IMR-90 (cell line): ENCODE data around the gene TRMT2A. TPM values are rescaled to one million over a fixed set of nuclear protein-coding genes. Genes with fewer than 3 reads are reported as not detected.

ENCODE experiments used
- ATAC-seq: fragments of 200-7000 bp; cut with Tn5 transposase; 2 replicates; pipeline ENCODE4 v1.9.1; 2020; ENCODE audit warnings: low read depth, mild to moderate bottlenecking, moderate library complexity
- BruUV-seq: library from RNA; stranded (reverse); fragments of 400-500 nt; replicated peaks from 2 replicates; lab custom pipeline; 2021; lab: Mats Ljungman, UMichigan
- CTCF ChIA-PET: fragments of 300-600 bp; formaldehyde crosslinking; extraction: SDS; loops from one replicate; lab custom pipeline; 2021; ENCODE audit warnings: antibody characterized with exemption; lab: Yijun Ruan, JAX
- POLR2A ChIA-PET: fragments of 300-600 bp; sonication (Branson Sonifier 250); formaldehyde crosslinking; loops from one replicate; lab custom pipeline; 2022; ENCODE audit warnings: antibody characterized with exemption; ENCODE audit not compliant: unreplicated experiment; lab: Charles Lee
- DNase-seq: peaks from one replicate; pipeline ENCODE4 v3.0.0; 2013
- H2AFZ ChIP-seq: replicated peaks from 2 replicates; pipeline ENCODE3; 2013; ENCODE audit warnings: low read length, mild to moderate bottlenecking; ENCODE audit not compliant: poor library complexity
- H2AK5ac ChIP-seq: 2 replicates; pipeline ENCODE4 v1.6.1; 2013; ENCODE audit warnings: low read depth, low read length, inconsistent platforms
- H2AK9ac ChIP-seq: replicated peaks from 2 replicates; pipeline ENCODE3; 2013; ENCODE audit warnings: mild to moderate bottlenecking, low read depth, low read length, moderate library complexity; ENCODE audit not compliant: poor library complexity
- H2BK120ac ChIP-seq: 2 replicates; pipeline ENCODE4 v1.6.1; 2013; ENCODE audit warnings: low read depth, low read length, inconsistent platforms
- H2BK15ac ChIP-seq: 3 replicates; pipeline ENCODE4 v1.6.1; 2013; ENCODE audit warnings: low read depth, low read length, inconsistent platforms
- H2BK20ac ChIP-seq: 2 replicates; pipeline ENCODE4 v1.6.1; 2013; ENCODE audit warnings: low read depth, mild to moderate bottlenecking, inconsistent platforms, low read length, moderate library complexity
- H2BK5ac ChIP-seq: 2 replicates; pipeline ENCODE4 v1.6.1; 2013; ENCODE audit warnings: mild to moderate bottlenecking, low read depth, low read length, inconsistent platforms; ENCODE audit not compliant: poor library complexity, severe bottlenecking
- H3K14ac ChIP-seq: replicated peaks from 2 replicates; pipeline ENCODE4 v1.6.1; 2013; ENCODE audit warnings: low read depth, low read length, inconsistent platforms
- H3K18ac ChIP-seq: 2 replicates; pipeline ENCODE4 v1.6.1; 2013; ENCODE audit warnings: low read depth, low read length, control low read depth
- H3K23ac ChIP-seq: 2 replicates; pipeline ENCODE4 v1.6.1; 2013; ENCODE audit warnings: low read depth, low read length, inconsistent platforms
- H3K27ac ChIP-seq: 2 replicates; pipeline ENCODE4 v1.5.1; 2013; ENCODE audit warnings: mild to moderate bottlenecking, control low read depth, low read length; ENCODE audit not compliant: insufficient read depth
- H3K27me3 ChIP-seq: 2 replicates; pipeline ENCODE4 v1.6.1; 2013; ENCODE audit warnings: low read length; ENCODE audit not compliant: control insufficient read depth, insufficient read depth
- H3K36me3 ChIP-seq: 2 replicates; pipeline ENCODE4 v1.6.1; 2013; ENCODE audit warnings: low read length, mixed read lengths; ENCODE audit not compliant: control insufficient read depth, insufficient read depth
- H3K4ac ChIP-seq: 2 replicates; pipeline ENCODE4 v1.6.1; 2013; ENCODE audit warnings: low read depth, low read length, inconsistent platforms
- H3K4me1 ChIP-seq: 2 replicates; pipeline ENCODE4 v1.6.1; 2013; ENCODE audit warnings: low read length, mixed read lengths; ENCODE audit not compliant: control insufficient read depth, insufficient read depth
- H3K4me2 ChIP-seq: 2 replicates; pipeline ENCODE4 v1.6.1; 2013; ENCODE audit warnings: low read depth, mild to moderate bottlenecking, control low read depth, low read length, moderate library complexity
- H3K4me3 ChIP-seq: 2 replicates; pipeline ENCODE4 v1.5.1; 2013; ENCODE audit warnings: low read depth, mild to moderate bottlenecking, control low read depth, low read length, moderate library complexity; ENCODE audit not compliant: insufficient read depth
- H3K56ac ChIP-seq: 2 replicates; pipeline ENCODE4 v1.6.1; 2013; ENCODE audit warnings: low read length, inconsistent platforms; ENCODE audit not compliant: insufficient read depth; ENCODE audit errors: extremely low read depth
- H3K79me1 ChIP-seq, 2 experiments: 2 replicates each; pipeline ENCODE4 v1.6.1; 2013; ENCODE audit warnings: low read length in 2 of 2, inconsistent platforms in 1 of 2, low read depth in 1 of 2
- H3K9ac ChIP-seq: 2 replicates; pipeline ENCODE4 v1.6.1; 2013; ENCODE audit warnings: low read depth, low read length, control low read depth
- H3K9me1 ChIP-seq: 2 replicates; pipeline ENCODE4 v1.6.1; 2013; ENCODE audit warnings: low read length, inconsistent platforms; ENCODE audit not compliant: insufficient read depth
- H3K9me3 ChIP-seq: 2 replicates; pipeline ENCODE4 v1.6.1; 2013; ENCODE audit warnings: low read length; ENCODE audit not compliant: control insufficient read depth, insufficient read depth
- H4K20me1 ChIP-seq: 2 replicates; pipeline ENCODE4 v1.6.1; 2013; ENCODE audit warnings: low read length, inconsistent platforms; ENCODE audit not compliant: insufficient read depth
- H4K5ac ChIP-seq: 2 replicates; pipeline ENCODE4 v1.6.1; 2013; ENCODE audit warnings: mild to moderate bottlenecking, low read depth, low read length, control low read depth
- H4K8ac ChIP-seq, 2 experiments: 2 replicates each; pipeline ENCODE4 v1.6.1; 2013; ENCODE audit warnings: low read depth in 2 of 2, low read length in 2 of 2, control low read depth in 1 of 2, inconsistent platforms in 1 of 2
- H4K91ac ChIP-seq: 2 replicates; pipeline ENCODE4 v1.6.1; 2013; ENCODE audit warnings: low read depth, low read length, inconsistent platforms; ENCODE audit not compliant: insufficient read depth
- BHLHE40 ChIP-seq: fragments of 150-350 bp; IDR thresholded peaks from 2 replicates; pipeline ENCODE4 v1.6.1; 2016; ENCODE audit warnings: mild to moderate bottlenecking, low read depth, low read length
- CEBPB ChIP-seq: IDR thresholded peaks from 2 replicates; pipeline ENCODE4 v1.6.1; 2012; ENCODE audit warnings: low read depth, low read length, improper control_type of control experiment
- CHD1 ChIP-seq: IDR thresholded peaks from 2 replicates; pipeline ENCODE4 v1.6.1; 2012; ENCODE audit warnings: low read depth, low read length, improper control_type of control experiment
- MAFK ChIP-seq: IDR thresholded peaks from 2 replicates; pipeline ENCODE4 v1.6.1; 2012; ENCODE audit warnings: low read depth, low read length, improper control_type of control experiment
- MAZ ChIP-seq: IDR thresholded peaks from 2 replicates; pipeline ENCODE4 v1.6.1; 2012; ENCODE audit warnings: low read depth, mild to moderate bottlenecking, low read length, improper control_type of control experiment, moderate library complexity, borderline replicate concordance
- MXI1 ChIP-seq: IDR thresholded peaks from 2 replicates; pipeline ENCODE4 v1.6.1; 2012; ENCODE audit warnings: low read depth, mild to moderate bottlenecking, low read length, moderate library complexity, borderline replicate concordance
- NFE2L2 ChIP-seq: fragments of 150-350 bp; IDR thresholded peaks from 2 replicates; pipeline ENCODE4 v1.6.1; 2016; ENCODE audit warnings: low read depth, mild to moderate bottlenecking, low read length
- POLR2A ChIP-seq: IDR thresholded peaks from 2 replicates; pipeline ENCODE4 v1.6.1; 2012; ENCODE audit warnings: mild to moderate bottlenecking, low read depth, low read length
- RAD21 ChIP-seq: IDR thresholded peaks from 2 replicates; pipeline ENCODE4 v1.6.1; 2012; ENCODE audit warnings: low read length, improper control_type of control experiment
- RCOR1 ChIP-seq: IDR thresholded peaks from 2 replicates; pipeline ENCODE4 v1.6.1; 2012; ENCODE audit warnings: mild to moderate bottlenecking, low read length, improper control_type of control experiment; ENCODE audit not compliant: insufficient replicate concordance
- RFX5 ChIP-seq: IDR thresholded peaks from 2 replicates; pipeline ENCODE4 v1.8.0; 2012; ENCODE audit warnings: low read depth, mild to moderate bottlenecking, low read length, moderate library complexity
- SMC3 ChIP-seq: fragments of 150-350 bp; IDR thresholded peaks from 2 replicates; pipeline ENCODE4 v1.6.1; 2016; ENCODE audit warnings: low read depth, mild to moderate bottlenecking, antibody characterized with exemption, low read length, moderate library complexity
- USF2 ChIP-seq: fragments of 150-350 bp; IDR thresholded peaks from 2 replicates; pipeline ENCODE4 v1.6.1; 2017; ENCODE audit warnings: mild to moderate bottlenecking, antibody characterized with exemption, low read length, low read depth
- WGBS, 2 experiments: methylation state at CpG; one replicate each; pipeline versions ENCODE4 v1.1.5 to v1.1.7; 2013; ENCODE audit warnings: missing lambda C conversion rate in 2 of 2; ENCODE audit not compliant: insufficient read length in 1 of 2; ENCODE audit errors: extremely low coverage in 2 of 2; 5-methylcytosine and 5-hydroxymethylcytosine counted together
- dilution Hi-C: fragments of 300-500 bp; cut with HindIII; formaldehyde crosslinking; loops from one replicate; pipeline ENCODE4 v1.14.3; 2018; ENCODE audit warnings: low sequenced_read_pairs; ENCODE audit not compliant: unreplicated experiment
- in situ Hi-C: fragments of 300-500 bp; cut with MboI; formaldehyde crosslinking; loops from 3 replicates; pipeline ENCODE4 v1.14.3; 2019; ENCODE audit warnings: low sequenced_read_pairs, inconsistent platforms, mixed read lengths
- intact Hi-C: fragments of 100-400 bp; cut with micrococcal nuclease; formaldehyde crosslinking; loops from 2 replicates; pipeline ENCODE4 v1.10.0; 2022
- polyA plus RNA-seq, 3 experiments: library from polyadenylated mRNA; depleted of rRNA; stranded (reverse); fragments of >200 nt; gene quantifications; 2 replicates each; pipeline ENCODE4 v1.2.3, GENCODE V29; 2012; ENCODE audit warnings: low replicate concordance in 1 of 3
- total RNA-seq: library from RNA; depleted of rRNA; stranded (reverse); fragments of >200 nt; gene quantifications from 2 replicates; pipeline ENCODE4 v1.2.3, GENCODE V29; 2012
- TF ChIP-seq, protein P1 (sequence below): conservative IDR thresholded peaks from 2 replicates; pipeline ENCODE4 v1.5.1; 2012; ENCODE audit warnings: mild to moderate bottlenecking, low read depth, low read length, improper control_type of control experiment
- TF ChIP-seq, protein P2 (sequence below): fragments of 150-350 bp; IDR thresholded peaks from 2 replicates; pipeline ENCODE4 v1.6.1; 2016; ENCODE audit warnings: low read depth, mild to moderate bottlenecking, low read length, moderate library complexity, borderline replicate concordance

The TRMT2A gene
- total and polyA plus RNA-seq, 2 of the 4 experiments (the other 2 are of a cell fraction), result 22.0 to 39.1 TPM

GRCh38 chr22:20138868-20139267, 21.8 kb upstream of the TRMT2A start:
- CTCF ChIA-PET, result no interaction called here
- intact Hi-C loops (no loop called here), in situ Hi-C loops (no loop called here), dilution Hi-C loops (no loop called here)
- H3K27ac ChIP-seq, result no peak overlapping the region
- H4K91ac ChIP-seq, result no peak overlapping the region
- BruUV-seq, result no TSS peak
- H2BK15ac ChIP-seq, result no peak overlapping the region
- H2BK120ac ChIP-seq, result no peak overlapping the region
- no peak overlapping the region for H3K14ac ChIP-seq
- H2AK5ac ChIP-seq, result no peak overlapping the region
- no peaks in the 10 kb centered on the region for H3K27me3 ChIP-seq
- peaks cover 20 to 86% of the 10 kb centered on the region in 2 experiments for H3K79me1 ChIP-seq
- H4K8ac ChIP-seq, result no peak overlapping the region
- no peak overlapping the region for H2AFZ ChIP-seq
- H3K4me2 ChIP-seq, result no peak overlapping the region
- peaks cover 12% of the 10 kb centered on the region for H3K36me3 ChIP-seq
- H3K9me1 ChIP-seq, result peaks cover 18% of the 10 kb centered on the region
- H4K20me1 ChIP-seq, result peaks cover 72% of the 10 kb centered on the region
- no peak overlapping the region for H3K9ac ChIP-seq
- DNase-seq, result no peak
- no peak overlapping the region for H2AK9ac ChIP-seq
- 94% methylated on average over 12 of the region's 16 CpGs; no CpG with 5 or more reads in 1 of the 2 experiments for WGBS, 2 experiments
- no peak for ATAC-seq
- POLR2A ChIA-PET, result no interaction called here
- H3K4me3 ChIP-seq, result no peak overlapping the region
- no peak overlapping the region for H3K56ac ChIP-seq
- no peak overlapping the region for H2BK5ac ChIP-seq
- H3K4me1 ChIP-seq, result peaks cover 22% of the 10 kb centered on the region
- H4K5ac ChIP-seq, result no peak overlapping the region
- no peaks in the 10 kb centered on the region for H3K9me3 ChIP-seq
- no peak overlapping the region for H3K4ac ChIP-seq
- TF ChIP-seq BHLHE40 (no peak), MAFK (no peak), SMC3 (no peak), CEBPB (no peak), RFX5 (no peak), MAZ (no peak), POLR2A (no peak), MXI1 (no peak), RAD21 (no peak), NFE2L2 (no peak), USF2 (no peak), RCOR1 (no peak), CHD1 (no peak)
- TF ChIP-seq, protein P1, sequence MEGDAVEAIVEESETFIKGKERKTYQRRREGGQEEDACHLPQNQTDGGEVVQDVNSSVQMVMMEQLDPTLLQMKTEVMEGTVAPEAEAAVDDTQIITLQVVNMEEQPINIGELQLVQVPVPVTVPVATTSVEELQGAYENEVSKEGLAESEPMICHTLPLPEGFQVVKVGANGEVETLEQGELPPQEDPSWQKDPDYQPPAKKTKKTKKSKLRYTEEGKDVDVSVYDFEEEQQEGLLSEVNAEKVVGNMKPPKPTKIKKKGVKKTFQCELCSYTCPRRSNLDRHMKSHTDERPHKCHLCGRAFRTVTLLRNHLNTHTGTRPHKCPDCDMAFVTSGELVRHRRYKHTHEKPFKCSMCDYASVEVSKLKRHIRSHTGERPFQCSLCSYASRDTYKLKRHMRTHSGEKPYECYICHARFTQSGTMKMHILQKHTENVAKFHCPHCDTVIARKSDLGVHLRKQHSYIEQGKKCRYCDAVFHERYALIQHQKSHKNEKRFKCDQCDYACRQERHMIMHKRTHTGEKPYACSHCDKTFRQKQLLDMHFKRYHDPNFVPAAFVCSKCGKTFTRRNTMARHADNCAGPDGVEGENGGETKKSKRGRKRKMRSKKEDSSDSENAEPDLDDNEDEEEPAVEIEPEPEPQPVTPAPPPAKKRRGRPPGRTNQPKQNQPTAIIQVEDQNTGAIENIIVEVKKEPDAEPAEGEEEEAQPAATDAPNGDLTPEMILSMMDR, result no peak
- TF ChIP-seq, protein P2, sequence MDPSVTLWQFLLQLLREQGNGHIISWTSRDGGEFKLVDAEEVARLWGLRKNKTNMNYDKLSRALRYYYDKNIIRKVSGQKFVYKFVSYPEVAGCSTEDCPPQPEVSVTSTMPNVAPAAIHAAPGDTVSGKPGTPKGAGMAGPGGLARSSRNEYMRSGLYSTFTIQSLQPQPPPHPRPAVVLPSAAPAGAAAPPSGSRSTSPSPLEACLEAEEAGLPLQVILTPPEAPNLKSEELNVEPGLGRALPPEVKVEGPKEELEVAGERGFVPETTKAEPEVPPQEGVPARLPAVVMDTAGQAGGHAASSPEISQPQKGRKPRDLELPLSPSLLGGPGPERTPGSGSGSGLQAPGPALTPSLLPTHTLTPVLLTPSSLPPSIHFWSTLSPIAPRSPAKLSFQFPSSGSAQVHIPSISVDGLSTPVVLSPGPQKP, result no peak
- H3K23ac ChIP-seq, result no peak overlapping the region
- H3K18ac ChIP-seq, result no peak overlapping the region
- no peak overlapping the region for H2BK20ac ChIP-seq
